Activated naive CD4-positive, alpha-beta T cell treated with anti-CD3 and anti-CD28 coated beads for 36 hours (primary cell): Measurements from ENCODE around the gene STEAP4. TPM values are rescaled to one million over a fixed set of nuclear protein-coding genes. Genes with fewer than 3 reads are reported as not detected.

Experiments used
- CTCF ChIA-PET: fragments of 350-600 bp; sonication (Branson Sonifier 250); formaldehyde crosslinking; loops from one replicate; lab custom pipeline; 2021; ENCODE audit warnings: antibody characterized with exemption; lab: Charles Lee
- DNase-seq: peaks from one replicate; pipeline ENCODE4 v3.0.0-alpha.2; 2020
- H3K27ac Mint-ChIP-seq: one replicate; pipeline ENCODE4 v1.8.0; 2021; ENCODE audit warnings: mild to moderate bottlenecking, mixed read lengths
- H3K27me3 Mint-ChIP-seq: one replicate; pipeline ENCODE4 v1.8.0; 2021; ENCODE audit warnings: low read depth, mixed read lengths
- H3K36me3 Mint-ChIP-seq: one replicate; pipeline ENCODE4 v1.8.0; 2021; ENCODE audit warnings: low read depth, mixed read lengths
- H3K4me1 Mint-ChIP-seq: one replicate; pipeline ENCODE4 v1.8.0; 2021; ENCODE audit warnings: low read depth, mixed read lengths
- H3K4me3 Mint-ChIP-seq: one replicate; pipeline ENCODE4 v1.8.0; 2021; ENCODE audit warnings: mild to moderate bottlenecking, moderate library complexity, mixed read lengths
- H3K9me3 Mint-ChIP-seq: one replicate; pipeline ENCODE4 v1.8.0; 2021; ENCODE audit warnings: mixed read lengths
- intact Hi-C: fragments of 100-400 bp; cut with micrococcal nuclease; formaldehyde crosslinking; loops from one replicate; pipeline ENCODE4 v1.15.1; 2023
- total RNA-seq, 2 experiments: library from RNA; stranded (reverse); gene quantifications; one replicate each; pipeline ENCODE4 v1.2.3, GENCODE V29; 2021

The STEAP4 gene
- not detected for total RNA-seq

GRCh38 chr7:88306590-88307048 lies at the start of gene STEAP4:
Gene STEAP4, minus strand, starts transcription at chr7:88306894. Its CDS starts 22,625 bp downstream, at chr7:88284269.
- intact Hi-C loops, result no loop called here
- Mint-ChIP-seq H3K27me3 (peaks cover 33% of the 10 kb centered on the region), H3K4me3 (no peak within 1 kb of the TSS), H3K9me3 (no peaks in the 10 kb centered on the region), H3K36me3 (no peaks in the 10 kb centered on the region), H3K27ac (no peak within 1 kb of the TSS), H3K4me1 (peaks cover 6% of the 10 kb centered on the region)
- CTCF ChIA-PET, result no interaction called here
- peak; percentile 13 for DNase-seq

- intact Hi-C loops, result loop anchor here (5.0 kb wide), 1 partner anchor 558 kb away; no protein-coding TSS in a partner anchor
- CTCF ChIA-PET, result no interaction called here
- no peak for DNase-seq
- Mint-ChIP-seq H3K9me3 (no peaks in the 10 kb centered on the region), H3K36me3 (no peaks in the 10 kb centered on the region), H3K27ac (no peak overlapping the region), H3K4me1 (no peaks in the 10 kb centered on the region), H3K27me3 (peaks cover 9% of the 10 kb centered on the region), H3K4me3 (no peak overlapping the region)
Measured at GRCh38 chr7:88355011-88355410, 48.3 kb upstream of the STEAP4 start.

- Mint-ChIP-seq H3K27ac (no peak overlapping the region), H3K27me3 (peaks cover 12% of the 10 kb centered on the region), H3K9me3 (no peaks in the 10 kb centered on the region), H3K36me3 (no peaks in the 10 kb centered on the region), H3K4me1 (no peaks in the 10 kb centered on the region), H3K4me3 (no peak overlapping the region)
- DNase-seq, result no peak
- CTCF ChIA-PET, result interaction anchor here (1.1 kb wide), 1 partner anchor 33 kb away, joined by 3 read pairs; no protein-coding TSS in a partner anchor
- intact Hi-C loops, result no loop called here
Measured at GRCh38 chr7:88350118-88350517, 43.4 kb upstream of the STEAP4 start.

- H3K4me1 Mint-ChIP-seq, result no peaks in the 10 kb centered on the region
- no peak overlapping the region for H3K4me3 Mint-ChIP-seq
- no peaks in the 10 kb centered on the region for H3K9me3 Mint-ChIP-seq
- DNase-seq, result no peak
- CTCF ChIA-PET, result interaction anchor here (0.7 to 2.5 kb wide), 2 partner anchors 9 to 634 kb away, joined by 3 to 6 read pairs; no protein-coding TSS in a partner anchor
- H3K27me3 Mint-ChIP-seq, result peaks cover 12% of the 10 kb centered on the region
- no peak overlapping the region for H3K27ac Mint-ChIP-seq
- intact Hi-C loops, result no loop called here
- H3K36me3 Mint-ChIP-seq, result no peaks in the 10 kb centered on the region
Measured at GRCh38 chr7:88347517-88347916, 40.8 kb upstream of the STEAP4 start.

GRCh38 chr7:88347090-88347489 lies 40.4 kb upstream of the STEAP4 start:
- H3K27me3 Mint-ChIP-seq, result peaks cover 13% of the 10 kb centered on the region
- H3K4me3 Mint-ChIP-seq, result no peak overlapping the region
- no peak overlapping the region for H3K27ac Mint-ChIP-seq
- H3K36me3 Mint-ChIP-seq, result no peaks in the 10 kb centered on the region
- CTCF ChIA-PET, result interaction anchor here (2.5 kb wide), 1 partner anchor 10 kb away, joined by 6 read pairs; no protein-coding TSS in a partner anchor
- no peaks in the 10 kb centered on the region for H3K4me1 Mint-ChIP-seq
- intact Hi-C loops, result no loop called here
- no peaks in the 10 kb centered on the region for H3K9me3 Mint-ChIP-seq
- no peak for DNase-seq

- Mint-ChIP-seq H3K9me3 (no peaks in the 10 kb centered on the region), H3K27me3 (peaks cover 15% of the 10 kb centered on the region), H3K4me3 (no peak overlapping the region), H3K4me1 (no peaks in the 10 kb centered on the region), H3K27ac (no peak overlapping the region), H3K36me3 (no peaks in the 10 kb centered on the region)
- intact Hi-C loops, result no loop called here
- CTCF ChIA-PET, result interaction anchor here (0.7 to 2.5 kb wide), 2 partner anchors 11 to 197 kb away, joined by 3 to 6 read pairs; no protein-coding TSS in a partner anchor
- no peak for DNase-seq
Measured at GRCh38 chr7:88346357-88346756, 39.7 kb upstream of the STEAP4 start.

GRCh38 chr7:88344956-88345832 lies 38.5 kb upstream of the STEAP4 start:
- Mint-ChIP-seq H3K27me3 (peaks cover 19% of the 10 kb centered on the region), H3K4me3 (no peak overlapping the region), H3K36me3 (no peaks in the 10 kb centered on the region), H3K4me1 (no peaks in the 10 kb centered on the region), H3K27ac (no peak overlapping the region), H3K9me3 (no peaks in the 10 kb centered on the region)
- intact Hi-C loops, result no loop called here
- DNase-seq, result peak; percentile 22
- CTCF ChIA-PET, result interaction anchor here (0.7 kb wide), 1 partner anchor 176 kb away, joined by 3 read pairs; no protein-coding TSS in a partner anchor

GRCh38 chr7:88344271-88344670 lies 37.6 kb upstream of the STEAP4 start:
- Mint-ChIP-seq H3K4me3 (no peak overlapping the region), H3K4me1 (no peaks in the 10 kb centered on the region), H3K27ac (no peak overlapping the region), H3K36me3 (no peaks in the 10 kb centered on the region), H3K27me3 (peaks cover 19% of the 10 kb centered on the region), H3K9me3 (no peaks in the 10 kb centered on the region)
- CTCF ChIA-PET, result no interaction called here
- intact Hi-C loops, result no loop called here
- no peak for DNase-seq

GRCh38 chr7:88339195-88339922 lies 32.7 kb upstream of the STEAP4 start:
- intact Hi-C loops, result no loop called here
- no peak overlapping the region for H3K27ac Mint-ChIP-seq
- H3K4me3 Mint-ChIP-seq, result no peak overlapping the region
- H3K27me3 Mint-ChIP-seq, result peaks cover 10% of the 10 kb centered on the region
- DNase-seq, result no peak
- H3K4me1 Mint-ChIP-seq, result peaks cover 3% of the 10 kb centered on the region
- no peaks in the 10 kb centered on the region for H3K9me3 Mint-ChIP-seq
- H3K36me3 Mint-ChIP-seq, result no peaks in the 10 kb centered on the region
- CTCF ChIA-PET, result no interaction called here

- CTCF ChIA-PET, result no interaction called here
- intact Hi-C loops, result no loop called here
- Mint-ChIP-seq H3K4me3 (no peak overlapping the region), H3K27me3 (peaks cover 10% of the 10 kb centered on the region), H3K9me3 (no peaks in the 10 kb centered on the region), H3K36me3 (no peaks in the 10 kb centered on the region), H3K27ac (no peak overlapping the region), H3K4me1 (peaks cover 3% of the 10 kb centered on the region)
- no peak for DNase-seq
Measured at GRCh38 chr7:88338503-88338902, 31.8 kb upstream of the STEAP4 start.

- peaks cover 7% of the 10 kb centered on the region for H3K27me3 Mint-ChIP-seq
- H3K4me3 Mint-ChIP-seq, result no peak overlapping the region
- H3K9me3 Mint-ChIP-seq, result no peaks in the 10 kb centered on the region
- H3K36me3 Mint-ChIP-seq, result no peaks in the 10 kb centered on the region
- no peak for DNase-seq
- CTCF ChIA-PET, result no interaction called here
- no peak overlapping the region for H3K27ac Mint-ChIP-seq
- peaks cover 3% of the 10 kb centered on the region for H3K4me1 Mint-ChIP-seq
- intact Hi-C loops, result no loop called here
Measured at GRCh38 chr7:88337572-88337971, 30.9 kb upstream of the STEAP4 start.

GRCh38 chr7:88331322-88331721 lies 24.6 kb upstream of the STEAP4 start:
- H3K27me3 Mint-ChIP-seq, result peaks cover 4% of the 10 kb centered on the region
- CTCF ChIA-PET, result no interaction called here

More at GRCh38 chr7:88331322-88331721, 24.6 kb upstream of the STEAP4 start:
- Mint-ChIP-seq H3K27ac (no peak overlapping the region), H3K4me1 (no peaks in the 10 kb centered on the region), H3K4me3 (no peak overlapping the region), H3K36me3 (no peaks in the 10 kb centered on the region), H3K9me3 (no peaks in the 10 kb centered on the region)
- no peak for DNase-seq
- intact Hi-C loops, result no loop called here
